MG63 (cell line): Measurements from ENCODE around the gene USP46. TPM values are rescaled to one million over a fixed set of nuclear protein-coding genes. Genes with fewer than 3 reads are reported as not detected.

Source experiments
- DNase-seq: peaks from one replicate; pipeline ENCODE4 v3.0.0-alpha.2; 2020
- H3K27me3 ChIP-seq: fragments of 250-450 bp; sonication (Bioruptor Pico); 2 replicates; pipeline ENCODE4 v1.5.1; 2020; ENCODE audit warnings: mild to moderate bottlenecking, moderate library complexity
- H3K36me3 ChIP-seq: fragments of 250-450 bp; sonication (Bioruptor Pico); 2 replicates; pipeline ENCODE4 v1.5.1; 2020; ENCODE audit warnings: mild to moderate bottlenecking, moderate library complexity
- H3K4me3 ChIP-seq: fragments of 250-450 bp; sonication (Bioruptor Pico); 2 replicates; pipeline ENCODE4 v1.5.1; 2020; ENCODE audit warnings: mild to moderate bottlenecking, moderate library complexity
- H3K9me3 ChIP-seq: fragments of 250-450 bp; sonication (Bioruptor Pico); 2 replicates; pipeline ENCODE4 v1.5.1; 2020; ENCODE audit warnings: mild to moderate bottlenecking, moderate library complexity
- total RNA-seq: library from RNA; depleted of rRNA; stranded (reverse); fragments of >200 nt; shearing (Covaris generic); gene quantifications from 2 replicates; pipeline ENCODE4 v1.2.3, GENCODE V29; 2014; ENCODE audit warnings: low replicate concordance

Gene USP46
- total RNA-seq, 1 experiment from 2014 or later = 14.6 TPM

DNA sequence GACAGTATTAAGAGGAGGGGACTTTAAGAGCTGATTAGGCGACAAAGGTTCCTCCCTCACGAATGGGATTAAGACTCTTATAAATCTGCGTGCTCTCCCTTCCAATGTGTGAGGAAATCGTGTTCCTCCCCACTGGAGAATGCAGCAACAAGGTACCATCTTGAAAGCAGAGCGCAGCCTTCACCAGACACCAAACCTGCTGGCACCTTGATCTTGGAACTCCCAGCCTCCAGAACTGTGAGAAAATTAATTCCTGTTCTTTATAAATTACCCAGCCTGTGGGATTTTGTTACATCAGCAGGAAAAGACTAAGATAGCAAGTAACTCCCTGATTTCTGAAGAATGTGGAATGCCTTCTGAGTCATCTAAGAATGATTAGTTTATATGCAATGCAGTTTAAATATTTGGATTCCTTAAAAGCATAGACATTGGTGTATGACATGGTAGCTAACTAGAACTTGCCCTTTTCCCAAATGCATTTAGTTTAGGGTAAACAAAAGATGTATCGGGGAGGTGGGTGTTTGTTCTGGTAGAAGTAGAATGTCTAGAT is 86.1 kb downstream of the USP46 start:
- no peak for DNase-seq

DNA sequence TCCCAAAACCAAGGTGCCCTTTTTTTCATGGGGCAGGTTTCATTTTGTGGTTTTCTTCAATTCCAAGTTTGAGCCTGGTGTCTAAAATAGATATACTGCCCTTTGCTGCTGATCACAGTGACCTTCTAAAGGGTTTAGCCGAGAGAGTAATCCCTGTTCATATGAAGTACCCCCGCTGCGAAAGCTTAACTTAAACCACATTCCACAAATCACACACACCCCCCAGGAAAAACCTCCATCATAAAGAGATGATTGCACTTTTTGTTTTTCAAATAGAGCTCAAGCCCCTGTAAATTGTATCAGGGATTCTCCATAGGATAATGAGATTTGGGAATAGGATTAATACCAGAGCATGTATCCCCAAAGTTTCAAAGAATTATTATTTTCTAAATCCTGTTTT is 90.8 kb downstream of the USP46 start:
- Histone ChIP-seq H3K9me3 (peaks cover 17% of the 10 kb centered on the region), H3K36me3 (no peaks in the 10 kb centered on the region; the same call in 1 of the 2 replicates), H3K4me3 (no peak overlapping the region), H3K27me3 (peaks cover 4% of the 10 kb centered on the region)
- no peak for DNase-seq

More for the DNA sequence above, 86.1 kb downstream of the USP46 start:
- no peaks in the 10 kb centered on the region for H3K27me3 ChIP-seq
- H3K9me3 ChIP-seq = peaks cover 13% of the 10 kb centered on the region
- no peak overlapping the region for H3K4me3 ChIP-seq
- H3K36me3 ChIP-seq = no peaks in the 10 kb centered on the region; the same call in 1 of the 2 replicates

DNA sequence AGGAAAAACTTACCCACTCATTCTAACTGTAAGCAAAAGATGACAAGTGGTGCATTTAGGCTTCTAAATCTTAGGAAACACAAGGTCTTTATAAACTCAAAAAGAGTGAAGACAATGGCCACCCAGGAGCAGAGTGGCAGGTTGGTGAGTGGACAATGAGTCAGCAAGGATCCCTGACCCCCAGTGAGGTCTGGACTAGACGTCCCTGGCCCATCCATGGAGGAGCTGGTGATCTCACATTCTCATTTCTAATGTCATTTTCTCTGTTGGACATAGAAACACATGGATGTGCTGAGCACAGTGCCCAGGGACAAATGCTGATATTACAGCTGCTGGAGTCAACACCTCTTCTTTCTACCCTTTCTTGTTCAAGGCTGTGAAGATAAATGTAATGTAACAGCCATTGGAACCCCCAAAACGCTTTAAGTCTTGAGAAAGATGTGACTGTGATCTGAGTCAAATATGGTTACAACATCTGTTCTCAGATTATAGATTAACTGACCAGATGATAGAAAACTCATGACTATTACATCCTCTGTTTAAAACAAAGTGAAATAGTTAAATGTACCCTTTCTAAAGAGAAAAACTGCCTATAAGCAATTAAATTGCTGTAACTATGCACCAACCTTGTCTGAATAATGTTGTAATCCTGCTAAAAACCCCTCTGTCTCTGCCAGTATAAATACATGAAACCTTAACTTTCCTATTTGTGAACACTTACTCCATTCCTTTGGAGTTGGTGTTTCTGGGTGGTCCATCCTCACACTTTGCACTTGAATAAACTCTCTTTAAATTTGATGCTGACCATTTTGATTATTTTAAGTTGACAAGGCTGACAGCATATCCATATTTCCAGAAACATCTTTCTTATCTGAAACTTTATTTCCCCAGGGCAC is 92.7 kb downstream of the USP46 start:
- H3K27me3 ChIP-seq = peaks cover 8% of the 10 kb centered on the region
- no peak overlapping the region for H3K4me3 ChIP-seq
- DNase-seq = no peak
- H3K9me3 ChIP-seq = 0 out of 2 replicates have a peak, but pooled peaks cover 4% of the 10 kb centered on the region
- no peaks in the 10 kb centered on the region for H3K36me3 ChIP-seq

DNA sequence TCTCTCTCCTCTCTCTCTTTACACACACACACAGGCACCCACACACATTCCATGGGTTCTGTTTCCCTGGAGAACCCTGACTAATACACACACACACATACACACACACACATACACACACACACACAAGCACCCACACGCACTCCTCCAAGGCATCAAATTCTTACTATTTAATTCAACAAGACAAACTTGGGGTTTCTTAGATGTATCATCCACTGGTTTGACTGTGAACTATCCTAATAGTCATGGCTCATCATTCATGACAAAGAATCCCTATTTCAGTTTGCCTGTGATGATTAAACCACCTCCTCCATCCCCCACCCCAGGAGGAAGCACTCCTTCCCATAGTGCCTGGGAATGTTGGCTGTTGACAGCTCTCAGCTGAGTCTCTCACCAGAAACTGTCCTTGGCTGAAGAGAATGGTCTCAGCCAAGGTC is 98.2 kb downstream of the USP46 start:
- Histone ChIP-seq H3K36me3 (no peaks in the 10 kb centered on the region), H3K27me3 (peaks cover 6% of the 10 kb centered on the region), H3K4me3 (no peak overlapping the region), H3K9me3 (no peaks in the 10 kb centered on the region)
- DNase-seq = no peak

DNA sequence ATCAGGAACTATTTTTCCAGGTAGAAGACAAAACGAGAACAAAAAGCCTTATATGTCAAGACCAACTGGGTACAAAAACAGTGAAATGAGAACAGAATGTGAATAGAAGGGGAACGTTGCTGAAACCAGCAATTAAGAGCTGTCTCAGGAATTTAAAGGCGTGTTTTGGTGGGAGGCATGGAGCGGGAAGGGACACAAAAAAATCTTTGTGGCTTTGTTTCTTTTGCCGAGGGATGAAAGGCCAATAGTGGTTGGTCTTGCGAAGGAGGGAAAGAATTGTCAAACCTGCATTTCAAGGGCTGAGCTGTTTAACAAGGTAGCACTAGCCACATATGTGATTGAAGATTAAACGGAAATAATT is 103.8 kb downstream of the USP46 start:
- Histone ChIP-seq H3K27me3 (peaks cover 2% of the 10 kb centered on the region), H3K9me3 (no peaks in the 10 kb centered on the region), H3K36me3 (no peaks in the 10 kb centered on the region), H3K4me3 (no peak overlapping the region)
- no peak for DNase-seq

DNA sequence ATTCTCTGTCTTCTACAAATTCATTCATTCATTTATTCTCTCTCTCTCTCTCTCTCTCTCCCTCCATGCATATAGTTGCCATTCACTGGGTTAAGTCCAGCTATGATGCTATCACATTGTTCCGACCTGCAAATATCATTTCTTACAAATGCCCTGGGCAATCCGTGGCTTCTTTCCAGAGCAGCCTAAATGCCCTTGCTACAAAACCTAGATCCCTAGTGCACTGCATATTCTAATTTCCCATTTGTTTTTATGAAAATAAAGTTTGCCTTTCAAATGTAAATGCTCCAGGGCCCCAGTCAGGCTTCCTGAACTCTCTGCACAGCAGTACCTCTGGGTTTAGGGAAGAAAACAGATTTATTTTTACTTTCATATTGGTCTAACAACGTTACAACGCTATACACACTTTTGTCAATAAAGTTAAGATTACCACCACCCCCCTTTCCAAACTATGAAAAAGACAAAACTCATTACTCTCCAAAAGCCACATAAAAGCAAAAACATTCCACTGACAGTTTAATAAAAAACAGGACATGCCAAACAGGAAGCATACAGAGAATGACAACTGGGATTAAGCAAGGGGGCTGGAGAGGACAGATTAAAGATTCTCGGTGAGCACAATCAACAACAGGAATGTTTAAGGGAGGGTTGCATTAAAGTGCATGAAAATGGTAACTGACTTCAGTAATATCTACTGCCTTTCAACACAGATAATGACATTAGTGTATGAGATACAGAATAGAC is 104.3 kb downstream of the USP46 start:
- H3K4me3 ChIP-seq = no peak overlapping the region

DNA sequence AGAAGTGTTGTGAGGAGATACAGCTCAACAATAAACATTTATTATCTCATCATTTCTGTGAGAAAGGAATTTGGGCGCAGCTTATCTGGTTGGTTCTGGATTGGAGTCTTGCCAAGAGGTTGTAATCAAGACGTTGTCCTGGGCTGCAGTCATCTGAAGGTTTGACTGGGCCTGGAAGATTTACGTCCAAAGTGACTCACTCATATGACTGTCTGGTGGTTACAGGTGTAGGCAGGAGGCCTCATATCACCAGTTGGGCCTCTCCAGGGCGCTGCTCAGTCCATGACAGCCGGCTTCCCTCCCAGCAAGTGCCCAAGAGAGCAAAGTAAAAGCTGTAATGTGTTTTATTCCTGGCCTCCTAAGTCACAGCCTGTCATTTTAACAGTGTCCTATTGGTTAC is 106.3 kb downstream of the USP46 start:
- Histone ChIP-seq H3K4me3 (no peak overlapping the region), H3K27me3 (peaks cover 5% of the 10 kb centered on the region), H3K36me3 (no peaks in the 10 kb centered on the region), H3K9me3 (no peaks in the 10 kb centered on the region)
- DNase-seq = no peak

More for the DNA sequence above, 104.3 kb downstream of the USP46 start:
- H3K36me3 ChIP-seq = no peaks in the 10 kb centered on the region
- no peaks in the 10 kb centered on the region for H3K9me3 ChIP-seq
- DNase-seq = no peak
- peaks cover 2% of the 10 kb centered on the region for H3K27me3 ChIP-seq

DNA sequence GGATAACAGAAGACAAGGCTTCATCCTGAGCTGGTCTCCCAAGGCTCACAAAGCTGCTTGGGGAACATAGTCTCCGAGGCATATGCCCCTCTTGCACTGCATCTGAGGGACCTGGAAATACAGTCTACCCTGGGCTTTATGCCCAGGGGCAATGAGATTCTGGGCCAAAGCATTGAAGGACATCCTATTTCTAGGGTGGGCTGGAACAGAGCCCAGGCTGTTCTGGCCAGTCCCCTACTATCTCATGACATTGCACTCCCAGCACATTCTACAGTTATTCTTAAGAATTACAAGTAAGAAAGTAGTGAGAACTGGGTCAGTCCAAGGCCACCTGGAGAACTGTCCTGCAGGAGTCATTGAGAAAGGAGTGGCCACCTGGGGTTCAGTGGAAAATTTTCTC is 107.6 kb downstream of the USP46 start:
- DNase-seq = no peak
- Histone ChIP-seq H3K4me3 (no peak overlapping the region), H3K36me3 (no peaks in the 10 kb centered on the region)

DNA sequence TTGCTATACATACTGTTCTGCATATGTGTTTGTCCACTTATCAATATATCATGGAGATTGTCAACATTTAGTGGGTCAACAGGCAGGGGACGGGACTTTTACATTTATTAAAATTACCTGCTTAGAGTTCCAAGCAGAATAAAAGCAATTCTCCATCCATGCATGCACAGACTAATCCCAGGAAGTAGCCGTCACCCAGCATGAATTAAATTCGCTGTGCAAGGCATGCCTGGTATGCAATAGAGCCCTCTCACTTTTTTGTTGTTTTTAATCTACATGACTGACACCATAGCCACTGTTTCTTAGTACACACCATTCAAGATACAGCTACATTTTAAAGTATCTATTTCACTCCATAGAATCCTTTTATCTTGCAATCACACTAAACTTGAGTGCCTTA is 108.9 kb downstream of the USP46 start:
- DNase-seq = no peak
- Histone ChIP-seq H3K4me3 (no peak overlapping the region), H3K9me3 (no peaks in the 10 kb centered on the region)

More for the DNA sequence above, 107.6 kb downstream of the USP46 start:
- H3K9me3 ChIP-seq = no peaks in the 10 kb centered on the region
- peaks cover 3% of the 10 kb centered on the region for H3K27me3 ChIP-seq

DNA sequence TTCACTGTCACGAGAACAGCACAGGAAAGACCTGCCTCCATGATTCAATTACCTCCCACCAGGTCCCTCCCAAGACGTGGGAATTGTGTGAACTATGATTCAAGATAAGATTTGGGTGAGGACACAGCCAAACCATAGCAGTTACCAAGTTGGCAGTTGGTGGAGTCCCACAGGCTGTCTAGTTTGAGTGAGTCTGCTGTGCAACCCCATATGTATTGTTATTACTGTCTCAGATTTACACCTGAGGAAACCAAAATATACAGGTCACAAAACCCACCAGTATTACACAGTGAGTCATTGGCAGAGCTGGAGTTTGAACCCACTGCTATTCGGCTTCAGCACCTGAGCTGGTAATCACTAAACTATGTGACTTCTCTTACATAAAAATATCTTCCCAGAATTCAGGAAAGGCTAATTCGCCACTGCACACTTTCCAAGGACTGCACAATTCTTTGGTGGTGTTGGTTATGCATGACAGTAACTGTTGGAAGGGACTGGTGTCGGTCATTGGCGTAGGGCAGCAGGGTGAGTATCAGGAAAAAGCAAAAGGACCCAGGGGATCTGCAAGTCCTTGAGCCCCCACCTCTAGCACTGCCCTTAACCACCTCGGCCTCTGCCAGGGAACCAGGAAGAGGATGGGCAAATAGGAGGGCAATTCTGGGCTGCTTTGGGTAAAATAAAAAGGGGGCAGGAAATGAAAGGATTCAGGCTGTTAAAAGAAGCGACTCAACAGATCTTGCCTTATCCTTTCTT is 110.1 kb downstream of the USP46 start:
- DNase-seq = no peak
- Histone ChIP-seq H3K4me3 (no peak overlapping the region), H3K9me3 (no peaks in the 10 kb centered on the region), H3K27me3 (peaks cover 3% of the 10 kb centered on the region), H3K36me3 (no peaks in the 10 kb centered on the region)

More for the DNA sequence above, 108.9 kb downstream of the USP46 start:
- Histone ChIP-seq H3K36me3 (no peaks in the 10 kb centered on the region), H3K27me3 (peaks cover 3% of the 10 kb centered on the region)

DNA sequence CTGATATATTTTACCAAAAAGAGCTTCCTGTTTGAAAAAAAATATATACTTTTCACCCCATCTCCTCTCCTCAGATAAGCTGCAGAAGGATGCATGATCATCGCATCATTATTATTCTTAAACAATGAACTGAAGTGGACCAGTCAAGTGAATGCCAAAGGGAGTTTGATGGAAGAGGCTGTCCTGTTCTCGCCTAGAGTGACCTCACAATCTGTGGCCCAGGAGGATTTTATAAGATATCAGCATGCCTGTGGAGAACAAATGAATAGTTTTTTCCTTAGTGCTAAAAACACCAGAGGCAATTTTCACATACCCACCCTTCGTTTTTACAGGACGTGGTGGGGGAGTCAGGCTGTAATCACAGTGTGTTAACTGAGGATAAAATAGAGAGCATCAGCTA is 112.7 kb downstream of the USP46 start:
- H3K9me3 ChIP-seq = no peaks in the 10 kb centered on the region
- H3K36me3 ChIP-seq = no peaks in the 10 kb centered on the region
- DNase-seq = no peak
- H3K4me3 ChIP-seq = no peak overlapping the region
- peaks cover 3% of the 10 kb centered on the region for H3K27me3 ChIP-seq

DNA sequence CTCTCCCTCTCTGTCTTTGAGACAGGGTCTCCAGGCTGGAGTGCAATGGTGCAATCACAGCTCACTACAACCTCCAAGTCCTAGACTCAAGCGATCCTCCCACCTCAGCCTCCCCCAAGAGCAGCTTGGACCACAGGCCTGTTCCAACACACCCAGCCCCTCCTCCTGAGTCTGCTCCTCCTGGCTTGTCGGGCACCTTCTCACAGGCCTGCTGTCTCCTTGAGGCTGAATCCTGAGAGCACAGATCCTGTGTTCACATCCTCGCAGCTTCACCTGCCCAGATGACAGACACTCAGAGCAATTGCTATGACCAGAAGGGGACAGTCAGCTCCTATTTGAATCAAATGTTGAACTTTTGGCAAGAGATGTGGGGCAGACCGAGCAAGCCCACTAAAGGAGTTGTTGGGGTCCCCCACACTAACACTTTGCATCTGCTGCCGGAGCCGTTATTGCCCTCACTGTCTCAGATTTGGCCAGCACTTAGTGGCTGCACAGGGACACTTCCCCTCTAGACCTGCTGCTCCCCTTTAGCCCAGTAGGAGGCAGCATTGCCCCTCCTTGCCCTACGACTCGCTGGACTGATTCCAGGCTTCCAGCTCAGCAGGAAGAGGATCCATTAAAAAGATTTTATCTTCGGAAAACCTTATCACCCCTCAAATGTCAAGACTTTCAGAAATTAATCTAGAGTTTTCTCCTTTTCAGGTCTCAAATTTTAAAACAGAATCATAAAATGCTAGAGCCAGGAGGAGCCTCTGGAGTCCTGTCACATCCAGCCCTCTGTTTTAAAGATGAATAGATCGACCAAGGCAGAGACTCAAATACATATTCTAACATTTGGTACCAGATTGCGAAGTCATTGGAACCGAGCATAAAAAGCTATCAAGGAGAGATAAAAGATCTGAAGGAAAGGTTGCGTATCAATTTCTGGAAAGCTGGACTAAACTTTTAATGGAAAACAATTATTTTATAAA is 113.7 kb downstream of the USP46 start:
- Histone ChIP-seq H3K9me3 (no peaks in the 10 kb centered on the region), H3K27me3 (peaks cover 3% of the 10 kb centered on the region), H3K36me3 (no peaks in the 10 kb centered on the region), H3K4me3 (no peak overlapping the region)
- DNase-seq = peak; percentile 77
